Loucy (cell line): ENCODE measurements around the gene CLSTN2.

Experiments used
- CTCF ChIP-seq: fragments of 200-600 bp; sonication (generic); conservative IDR thresholded peaks from 2 replicates; pipeline ENCODE4 v1.5.1; 2014; ENCODE audit warnings: mild to moderate bottlenecking, antibody characterized with exemption, low read length
- EZH2phosphoT487 ChIP-seq: fragments of 200-600 bp; IDR thresholded peaks from 2 replicates; pipeline ENCODE4 v1.6.1; 2018; ENCODE audit warnings: antibody characterized with exemption, mild to moderate bottlenecking, moderate library complexity, borderline replicate concordance

DNA sequence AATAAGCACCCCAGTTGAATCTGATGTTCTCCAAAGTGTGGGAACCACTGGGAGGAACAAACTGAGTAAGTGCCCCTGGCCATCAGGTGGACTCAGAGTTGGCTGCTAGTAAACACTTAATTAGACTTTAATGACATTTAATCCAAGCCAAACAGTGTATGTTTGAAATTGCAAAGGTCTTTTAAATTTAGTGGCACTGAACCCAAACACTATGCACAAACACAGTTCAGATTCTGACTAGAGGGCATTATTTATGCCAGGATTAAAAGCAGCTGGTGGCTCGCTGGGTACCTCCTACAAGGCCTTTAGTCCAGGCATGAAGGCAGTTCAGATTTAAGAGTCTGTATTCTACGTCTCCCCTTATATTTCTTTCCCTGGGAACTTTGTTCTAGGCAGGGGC lies 264.8 kb downstream of the CLSTN2 start:
- TF ChIP-seq CTCF, result no peak
- no peak for TF ChIP-seq EZH2phosphoT487
